Smooth muscle cell (in vitro differentiated cells): ENCODE measurements around the gene ZGPAT. TPM values are rescaled to one million over a fixed set of nuclear protein-coding genes. Genes with fewer than 3 reads are reported as not detected.

Experiments used
- DNase-seq: peaks from one replicate; lab custom pipeline; 2025; ENCODE audit not compliant: unreplicated experiment; lab: John Stamatoyannopoulos, UW
- H2AFZ ChIP-seq: fragments of 200-600 bp; sonication (generic); 2 replicates; pipeline ENCODE4 v1.6.0; 2016; ENCODE audit warnings: antibody characterized with exemption, low read depth, mild to moderate bottlenecking
- H3F3A ChIP-seq: fragments of 200-600 bp; sonication (generic); 2 replicates; pipeline ENCODE4 v1.6.0; 2017; ENCODE audit warnings: antibody characterized with exemption, low read depth
- H3K27ac ChIP-seq: fragments of 200-600 bp; sonication (generic); 2 replicates; pipeline ENCODE4 v1.5.1; 2016; ENCODE audit warnings: low read depth, mild to moderate bottlenecking
- H3K27me3 ChIP-seq: fragments of 200-600 bp; sonication (generic); 2 replicates; pipeline ENCODE4 v1.6.1; 2016; ENCODE audit warnings: low read depth, mild to moderate bottlenecking
- H3K36me3 ChIP-seq: fragments of 200-600 bp; sonication (generic); 2 replicates; pipeline ENCODE4 v1.5.1; 2016; ENCODE audit warnings: low read depth
- H3K4me1 ChIP-seq: fragments of 200-600 bp; sonication (generic); 2 replicates; pipeline ENCODE4 v1.5.1; 2016; ENCODE audit warnings: low read depth
- H3K4me2 ChIP-seq: fragments of 200-600 bp; sonication (generic); 2 replicates; pipeline ENCODE4 v1.6.0; 2016; ENCODE audit warnings: mild to moderate bottlenecking
- H3K4me3 ChIP-seq: fragments of 200-600 bp; sonication (generic); 2 replicates; pipeline ENCODE4 v1.5.1; 2016; ENCODE audit warnings: mild to moderate bottlenecking
- H3K79me2 ChIP-seq: fragments of 200-600 bp; sonication (generic); 2 replicates; pipeline ENCODE4 v1.6.0; 2016; ENCODE audit warnings: low read depth, mild to moderate bottlenecking
- H3K9ac ChIP-seq: fragments of 200-600 bp; sonication (generic); 2 replicates; pipeline ENCODE4 v1.6.0; 2016; ENCODE audit warnings: low read depth
- H3K9me3 ChIP-seq: fragments of 200-600 bp; sonication (generic); replicated peaks from 2 replicates; pipeline ENCODE4 v1.5.1; 2016; ENCODE audit warnings: low read depth
- H4K20me1 ChIP-seq: fragments of 200-600 bp; sonication (generic); 2 replicates; pipeline ENCODE4 v1.6.0; 2016; ENCODE audit warnings: low read depth
- CTCF ChIP-seq: fragments of 200-600 bp; sonication (generic); IDR thresholded peaks from 2 replicates; pipeline ENCODE4 v1.5.1; 2017; ENCODE audit warnings: borderline replicate concordance, mild to moderate bottlenecking, antibody characterized with exemption; ENCODE audit not compliant: insufficient read depth, poor library complexity, severe bottlenecking
- WGBS: methylation state at CpG from one replicate; pipeline ENCODE4 v1.1.7; 2016; ENCODE audit warnings: low lambda C conversion rate; 5-methylcytosine and 5-hydroxymethylcytosine counted together
- polyA plus RNA-seq: library from polyadenylated mRNA; unstranded; fragments of >200 nt; fragmentation: Nextera tagmentation; extraction: Ambion mirVana; gene quantifications from 2 replicates; pipeline ENCODE4 v1.2.1, GENCODE V29; 2016
- total RNA-seq: library from RNA; depleted of rRNA; stranded (reverse); fragments of >200 nt; gene quantifications from 2 replicates; pipeline ENCODE4 v1.2.3, GENCODE V29; 2014

ZGPAT gene
- total and polyA plus RNA-seq, 2 experiments from 2014 or later, result 13.8 to 32.3 TPM

- Histone ChIP-seq H3K36me3 (no peaks in the 10 kb centered on the region), H2AFZ (no peak overlapping the region), H3K79me2 (no peaks in the 10 kb centered on the region), H3K4me3 (no peak overlapping the region), H3F3A (no peaks in the 10 kb centered on the region), H3K9ac (no peak overlapping the region), H3K9me3 (no peaks in the 10 kb centered on the region), H3K4me1 (no peaks in the 10 kb centered on the region), H3K27ac (no peak overlapping the region), H3K4me2 (no peak overlapping the region), H3K27me3 (no peaks in the 10 kb centered on the region), H4K20me1 (no peaks in the 10 kb centered on the region)
- DNase-seq, result no peak
- 95% methylated on average over 13 of the region's 13 CpGs for WGBS
- no peak for TF ChIP-seq CTCF
Measured at GRCh38 chr20:63753381-63753780, 45.5 kb downstream of the ZGPAT start.

GRCh38 chr20:63754008-63754407 lies 46.2 kb downstream of the ZGPAT start:
- Histone ChIP-seq H3K4me2 (peak overlapping the region; percentile 36), H3K9ac (no peak overlapping the region), H2AFZ (no peak overlapping the region), H3K27ac (no peak overlapping the region), H3K9me3 (no peaks in the 10 kb centered on the region), H3K27me3 (no peaks in the 10 kb centered on the region), H3K79me2 (no peaks in the 10 kb centered on the region), H4K20me1 (no peaks in the 10 kb centered on the region), H3K4me3 (no peak overlapping the region), H3K36me3 (no peaks in the 10 kb centered on the region), H3F3A (no peaks in the 10 kb centered on the region), H3K4me1 (no peaks in the 10 kb centered on the region)
- WGBS, result 23% methylated on average over 16 of the region's 16 CpGs
- no peak for DNase-seq
- TF ChIP-seq CTCF, result no peak

- Histone ChIP-seq H3F3A (no peaks in the 10 kb centered on the region), H3K9me3 (no peaks in the 10 kb centered on the region), H3K9ac (no peak overlapping the region), H3K4me3 (no peak overlapping the region), H3K27me3 (no peaks in the 10 kb centered on the region), H2AFZ (no peak overlapping the region), H4K20me1 (no peaks in the 10 kb centered on the region), H3K27ac (no peak overlapping the region), H3K79me2 (no peaks in the 10 kb centered on the region), H3K4me2 (no peak overlapping the region), H3K36me3 (no peaks in the 10 kb centered on the region), H3K4me1 (no peaks in the 10 kb centered on the region)
- DNase-seq, result no peak
- no peak for TF ChIP-seq CTCF
- 90% methylated on average over 18 of the region's 18 CpGs for WGBS
Measured at GRCh38 chr20:63755933-63756647, 48.3 kb downstream of the ZGPAT start.

- no peak for DNase-seq
- Histone ChIP-seq H3K4me3 (no peak overlapping the region), H4K20me1 (no peaks in the 10 kb centered on the region), H3K27ac (no peak overlapping the region), H3K4me2 (no peak overlapping the region), H3K36me3 (no peaks in the 10 kb centered on the region), H3K9ac (no peak overlapping the region), H2AFZ (no peak overlapping the region), H3F3A (no peaks in the 10 kb centered on the region), H3K9me3 (no peaks in the 10 kb centered on the region), H3K4me1 (no peaks in the 10 kb centered on the region), H3K27me3 (no peaks in the 10 kb centered on the region), H3K79me2 (no peaks in the 10 kb centered on the region)
- TF ChIP-seq CTCF, result no peak
- WGBS, result 84% methylated on average over 8 of the region's 8 CpGs
Measured at GRCh38 chr20:63756648-63756991, 48.8 kb downstream of the ZGPAT start.
